GM04503 (cell line): ENCODE data around the gene ZNF302.

Experiments
- DNase-seq: peaks from one replicate; pipeline ENCODE4 v3.0.0-alpha.2; 2012; ENCODE audit warnings: low read depth

The ZNF302 gene

DNA sequence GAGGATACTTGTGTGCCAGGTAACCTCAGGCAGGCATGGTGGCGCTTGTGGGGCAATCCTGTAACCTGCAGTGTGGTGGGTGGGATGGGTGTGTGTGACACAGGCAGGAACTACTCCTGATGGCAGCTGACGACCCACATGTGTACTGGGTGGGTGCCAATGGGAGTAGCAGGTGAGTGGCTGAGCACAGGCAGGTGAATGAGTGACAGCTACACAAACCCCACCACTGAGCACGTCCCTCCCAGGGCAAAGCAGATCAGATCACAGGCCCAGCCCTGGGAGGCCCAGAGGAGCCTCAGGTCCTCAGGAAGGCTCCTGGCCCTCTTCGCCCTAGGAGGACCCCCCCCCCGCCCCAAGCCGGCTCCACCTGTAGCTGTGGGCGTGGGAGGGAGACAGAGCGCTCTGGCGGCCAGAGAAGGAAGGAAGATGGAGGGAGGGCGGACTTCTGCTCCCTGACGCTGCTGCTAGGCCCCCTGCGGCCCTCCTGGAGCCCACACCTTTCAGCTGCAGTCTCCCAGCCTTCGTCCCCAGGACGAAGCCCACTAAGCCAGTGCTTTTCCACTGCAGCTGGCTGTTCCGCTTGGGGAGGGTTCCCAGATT lies 55.2 kb downstream of the ZNF302 start:
- no peak for DNase-seq

DNA sequence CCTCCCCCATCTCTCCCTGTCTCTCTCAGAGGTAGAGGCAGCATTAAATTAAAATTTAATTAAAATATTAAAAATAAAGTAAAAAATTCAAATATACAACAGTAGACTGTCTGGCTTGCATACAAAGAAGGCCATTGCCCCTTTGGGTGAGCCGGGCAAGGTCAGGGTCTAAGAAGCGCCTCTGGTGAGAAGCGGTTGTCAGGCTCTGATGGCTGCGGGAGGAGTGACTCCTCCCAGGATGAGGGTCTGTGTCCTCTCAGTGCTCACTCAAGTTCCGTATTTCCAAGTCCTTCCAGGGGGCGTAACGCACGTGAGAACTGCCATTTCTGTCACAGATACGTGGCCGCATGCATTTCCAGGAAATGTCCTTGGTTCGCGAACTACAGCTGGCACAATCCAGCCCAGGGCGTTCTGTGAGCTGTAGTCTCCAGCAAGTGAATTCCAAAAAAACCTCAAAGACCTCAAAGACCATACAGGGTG lies 55.8 kb downstream of the ZNF302 start:
- DNase-seq, result no peak

DNA sequence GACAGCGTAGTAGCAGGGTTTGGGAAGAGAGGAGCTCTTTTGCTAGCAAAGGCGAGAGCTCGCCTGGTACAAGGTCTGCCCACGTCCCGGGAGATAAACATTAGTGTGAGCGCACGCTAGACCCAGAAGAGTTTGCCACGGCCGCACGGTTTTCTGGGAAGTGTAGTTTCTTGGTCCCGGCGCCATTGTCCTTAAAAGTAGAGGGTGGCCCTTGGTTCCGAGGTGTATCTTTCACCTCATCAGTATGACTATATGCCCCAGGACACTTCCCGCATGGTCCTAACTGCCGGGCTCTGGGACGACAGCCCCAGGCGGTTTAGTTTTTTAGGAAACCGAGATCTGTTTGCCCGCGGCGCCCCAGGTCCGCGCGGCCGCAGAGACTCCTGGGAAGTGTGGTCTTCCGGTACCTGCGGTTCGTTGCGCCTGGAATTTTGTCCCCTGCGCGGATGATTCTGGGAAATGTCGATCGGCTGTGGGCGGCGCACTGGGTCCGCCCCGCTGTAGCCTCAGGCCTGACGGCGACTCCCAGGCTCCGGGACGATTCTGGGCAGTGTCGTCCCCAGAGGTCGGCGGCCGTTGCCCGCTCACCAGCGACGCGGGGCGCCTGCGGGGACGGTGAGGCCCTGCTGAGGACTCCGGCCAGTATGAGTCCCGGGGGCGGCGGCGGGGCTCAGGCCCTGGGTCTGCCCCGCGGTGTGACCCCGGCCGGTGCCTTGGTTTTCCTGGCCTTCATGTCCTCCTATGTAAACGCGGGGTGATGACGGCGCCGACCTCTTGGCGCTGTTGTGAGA lies 56.5 kb downstream of the ZNF302 start, which contains the start of gene ZNF181:
TSS of gene ZNF181 (plus strand) at position 498 of the 791 bp plus-strand sequence. CDS start 795 bp downstream, outside the sequence.
- peak; percentile 63 for DNase-seq

DNA sequence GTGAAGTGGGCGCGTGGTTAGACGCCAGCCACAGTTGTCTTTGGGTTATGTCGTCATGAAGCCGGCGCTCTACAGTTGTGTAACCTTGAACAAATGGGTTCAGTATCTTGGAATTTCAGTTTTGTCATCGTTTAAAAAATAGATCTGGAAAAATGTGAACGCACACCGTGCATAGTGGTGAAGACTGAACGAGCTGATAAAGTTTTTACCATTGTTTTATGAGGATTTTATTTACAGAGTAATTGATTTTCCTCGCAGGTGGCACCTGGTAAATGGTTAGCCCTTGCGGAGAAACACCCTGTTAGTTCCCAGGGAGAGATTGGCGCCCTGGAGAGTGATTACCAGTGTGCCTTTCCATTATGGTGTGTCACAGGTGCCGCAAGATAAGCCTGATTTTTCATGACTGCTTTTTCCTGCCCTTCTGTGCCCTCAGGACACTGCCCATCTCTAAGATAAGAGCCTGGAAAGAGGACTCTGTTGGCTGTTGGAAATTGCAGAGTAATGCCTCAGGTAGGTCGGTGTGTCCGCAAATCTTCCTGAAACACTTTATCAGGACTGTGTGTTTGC lies 57.1 kb downstream of the ZNF302 start:
- DNase-seq, result peak; percentile 45
